HFF-Myc (cell line): ENCODE measurements around the gene DDX10.

ENCODE experiments used
- DNase-seq: peaks from one replicate; pipeline ENCODE4 v3.0.0-alpha.2; 2011; ENCODE audit warnings: low read depth; ENCODE audit errors: extremely low read depth
- H3K4me3 ChIP-seq: replicated peaks from 2 replicates; pipeline ENCODE4 v1.5.1; 2011; ENCODE audit warnings: low read depth, mild to moderate bottlenecking, control low read depth, low read length
- CTCF ChIP-seq: IDR thresholded peaks from 2 replicates; pipeline ENCODE4 v1.5.1; 2012; ENCODE audit warnings: mild to moderate bottlenecking, low read depth, low read length, control low read depth; ENCODE audit errors: missing control alignments

DDX10 gene

GRCh38 chr11:108934289-108934688, 269.4 kb downstream of the DDX10 start:
- DNase-seq, result no peak
- TF ChIP-seq CTCF, result no peak

GRCh38 chr11:108934696-108935095, 269.8 kb downstream of the DDX10 start:
- TF ChIP-seq CTCF, result no peak
- no peak overlapping the region for H3K4me3 ChIP-seq
- no peak for DNase-seq

More at GRCh38 chr11:108934289-108934688, 269.4 kb downstream of the DDX10 start:
- no peak overlapping the region for H3K4me3 ChIP-seq

- no peak for DNase-seq
- no peak overlapping the region for H3K4me3 ChIP-seq
- TF ChIP-seq CTCF, result no peak
Measured at GRCh38 chr11:108937746-108938145, 272.9 kb downstream of the DDX10 start.

- H3K4me3 ChIP-seq, result no peak overlapping the region
- TF ChIP-seq CTCF, result no peak
- no peak for DNase-seq
Measured at GRCh38 chr11:108938604-108939003, 273.7 kb downstream of the DDX10 start.

GRCh38 chr11:108939135-108939534, 274.3 kb downstream of the DDX10 start:
- no peak for TF ChIP-seq CTCF
- no peak overlapping the region for H3K4me3 ChIP-seq
- no peak for DNase-seq

GRCh38 chr11:108943853-108944252, 279.0 kb downstream of the DDX10 start:
- H3K4me3 ChIP-seq, result no peak overlapping the region
- no peak for TF ChIP-seq CTCF
- no peak for DNase-seq

GRCh38 chr11:108944471-108945178, 279.8 kb downstream of the DDX10 start:
- DNase-seq, result no peak
- no peak overlapping the region for H3K4me3 ChIP-seq
- no peak for TF ChIP-seq CTCF
